Mucosa of descending colon (tissue), 3 donors: ENCODE results near the gene KCNIP1. TPM values are rescaled to one million over a fixed set of nuclear protein-coding genes. Genes with fewer than 3 reads are reported as not detected.

Experiments
- ATAC-seq: fragments of 200-7000 bp; cut with Tn5 transposase; one replicate; pipeline ENCODE4 v1.9.1; 2020; ENCODE audit warnings: mild to moderate bottlenecking, moderate library complexity
- DNase-seq, 3 donors: peaks; one replicate each; pipeline ENCODE4 v3.0.0-alpha.2; 2020
- H3K36me3 ChIP-seq: fragments of 200-600 bp; one replicate; pipeline ENCODE4 v1.8.0; 2021; ENCODE audit warnings: low read depth, mild to moderate bottlenecking
- H3K4me1 ChIP-seq: fragments of 200-600 bp; one replicate; pipeline ENCODE4 v1.8.0; 2021; ENCODE audit warnings: low read depth, mild to moderate bottlenecking
- H3K4me3 ChIP-seq: fragments of 200-600 bp; one replicate; pipeline ENCODE4 v1.8.0; 2021; ENCODE audit warnings: mild to moderate bottlenecking
- H3K9me3 ChIP-seq: fragments of 200-600 bp; one replicate; pipeline ENCODE4 v1.8.0; 2021; ENCODE audit warnings: mild to moderate bottlenecking
- intact Hi-C, 2 donors: fragments of 100-400 bp; cut with DNase I in 1 of 2; cut with micrococcal nuclease in 1 of 2; formaldehyde crosslinking; loops; one replicate each; pipeline versions ENCODE4 v1.11.0 to v1.11.1; 2022; cut with DNase I, micrococcal nuclease
- total RNA-seq, 3 donors: library from RNA; stranded (reverse); fragmentation: NEBNext Ultra II Directional in 2 of 3; extraction: Animal tissue kit (Norgen Biotek cat#: 25700) in 2 of 3; gene quantifications; one replicate each; pipeline versions ENCODE4 v1.2.1 to v1.2.4, GENCODE V29; 2021 to 2023
- TF ChIP-seq, protein P1 (sequence below): fragments of 200-600 bp; IDR thresholded peaks from one replicate; pipeline ENCODE4 v1.8.0; 2022; ENCODE audit warnings: antibody characterized with exemption, mild to moderate bottlenecking
- donor health status: DM: no; HTN: no; CAD: no; lungs with moderate emphysema.
- donor health status: DM: no; HTN: no; CAD: no.
- donor health status: DM: no; HTN: yes; CAD: no.

Gene KCNIP1
- total RNA-seq, 3 donors from 2014 or later: 0.79 TPM; not detected in 2

DNA sequence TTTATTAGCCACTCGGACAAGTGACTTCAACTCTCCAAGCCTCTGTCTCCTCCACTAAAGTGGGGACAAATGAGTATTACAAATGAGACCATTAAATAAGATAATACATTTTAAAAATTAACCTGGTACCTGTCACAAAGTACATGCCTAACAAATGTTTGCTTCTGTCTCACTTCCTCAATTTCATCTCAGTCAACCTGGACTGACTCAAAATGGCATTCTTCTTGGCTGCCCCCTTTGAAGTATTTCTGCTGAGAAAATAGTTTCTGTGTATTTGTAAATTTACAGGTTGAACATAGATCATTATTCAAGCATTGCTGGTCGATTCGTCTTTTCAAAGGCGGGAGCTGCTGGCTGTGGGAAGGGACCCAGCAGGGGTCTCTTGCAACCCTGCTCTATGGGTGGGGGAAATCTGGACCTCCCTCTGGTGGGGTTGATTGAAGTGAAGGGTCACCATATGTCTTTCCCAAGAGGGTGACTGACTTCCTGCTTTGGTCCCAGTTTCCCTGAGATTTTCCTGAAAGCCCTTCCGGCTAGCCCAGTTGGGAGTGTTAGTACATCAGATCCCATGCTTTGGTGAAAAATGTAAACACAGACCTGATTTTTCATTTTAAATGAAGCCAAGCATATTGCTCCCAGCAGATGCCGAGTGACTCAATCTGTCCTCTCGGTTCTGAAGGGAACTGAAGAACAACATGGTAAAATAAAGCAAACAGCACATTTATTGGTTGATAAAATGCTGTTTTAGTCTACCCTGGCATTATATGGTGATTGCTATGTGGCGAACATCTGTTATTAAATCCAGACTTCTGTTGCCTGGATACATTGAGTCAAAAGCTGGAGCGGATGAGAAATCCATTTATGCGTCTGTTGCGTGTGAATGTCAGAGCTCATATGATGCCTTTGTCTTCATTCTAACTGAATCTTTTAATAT lies 73.0 kb downstream of the KCNIP1 start:
- no peak for ATAC-seq
- TF ChIP-seq, protein P1, sequence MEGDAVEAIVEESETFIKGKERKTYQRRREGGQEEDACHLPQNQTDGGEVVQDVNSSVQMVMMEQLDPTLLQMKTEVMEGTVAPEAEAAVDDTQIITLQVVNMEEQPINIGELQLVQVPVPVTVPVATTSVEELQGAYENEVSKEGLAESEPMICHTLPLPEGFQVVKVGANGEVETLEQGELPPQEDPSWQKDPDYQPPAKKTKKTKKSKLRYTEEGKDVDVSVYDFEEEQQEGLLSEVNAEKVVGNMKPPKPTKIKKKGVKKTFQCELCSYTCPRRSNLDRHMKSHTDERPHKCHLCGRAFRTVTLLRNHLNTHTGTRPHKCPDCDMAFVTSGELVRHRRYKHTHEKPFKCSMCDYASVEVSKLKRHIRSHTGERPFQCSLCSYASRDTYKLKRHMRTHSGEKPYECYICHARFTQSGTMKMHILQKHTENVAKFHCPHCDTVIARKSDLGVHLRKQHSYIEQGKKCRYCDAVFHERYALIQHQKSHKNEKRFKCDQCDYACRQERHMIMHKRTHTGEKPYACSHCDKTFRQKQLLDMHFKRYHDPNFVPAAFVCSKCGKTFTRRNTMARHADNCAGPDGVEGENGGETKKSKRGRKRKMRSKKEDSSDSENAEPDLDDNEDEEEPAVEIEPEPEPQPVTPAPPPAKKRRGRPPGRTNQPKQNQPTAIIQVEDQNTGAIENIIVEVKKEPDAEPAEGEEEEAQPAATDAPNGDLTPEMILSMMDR: no peak
- Histone ChIP-seq H3K36me3 (no peaks in the 10 kb centered on the region), H3K9me3 (no peaks in the 10 kb centered on the region), H3K4me3 (no peak overlapping the region), H3K4me1 (no peaks in the 10 kb centered on the region)
- no peak for DNase-seq
- intact Hi-C loops: no loop called here

DNA sequence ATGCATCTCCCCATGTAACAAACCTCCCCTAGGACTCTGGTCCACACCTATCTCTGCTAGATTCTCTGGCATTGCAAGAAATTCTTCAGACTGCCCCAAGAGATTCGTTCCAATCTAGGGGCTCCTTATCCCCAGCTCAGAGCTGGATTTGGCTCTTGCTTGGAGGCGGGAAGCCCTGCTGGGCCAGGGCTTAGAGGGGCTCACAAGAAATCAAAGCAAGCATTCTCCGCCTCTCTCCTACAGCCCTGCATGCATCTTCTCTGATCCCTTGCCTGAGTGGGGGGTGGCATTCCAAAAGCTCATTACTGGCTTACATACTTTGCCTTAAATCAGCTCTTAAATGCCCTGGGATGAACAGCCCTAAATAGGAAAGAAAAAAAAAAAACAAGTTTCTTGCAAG lies 75.8 kb downstream of the KCNIP1 start:
- Histone ChIP-seq H3K4me3 (no peak overlapping the region), H3K36me3 (no peaks in the 10 kb centered on the region), H3K9me3 (no peaks in the 10 kb centered on the region), H3K4me1 (no peaks in the 10 kb centered on the region)
- intact Hi-C loops: no loop called here
- ATAC-seq (no peak), DNase-seq (no peak)
- TF ChIP-seq, protein P1: no peak

DNA sequence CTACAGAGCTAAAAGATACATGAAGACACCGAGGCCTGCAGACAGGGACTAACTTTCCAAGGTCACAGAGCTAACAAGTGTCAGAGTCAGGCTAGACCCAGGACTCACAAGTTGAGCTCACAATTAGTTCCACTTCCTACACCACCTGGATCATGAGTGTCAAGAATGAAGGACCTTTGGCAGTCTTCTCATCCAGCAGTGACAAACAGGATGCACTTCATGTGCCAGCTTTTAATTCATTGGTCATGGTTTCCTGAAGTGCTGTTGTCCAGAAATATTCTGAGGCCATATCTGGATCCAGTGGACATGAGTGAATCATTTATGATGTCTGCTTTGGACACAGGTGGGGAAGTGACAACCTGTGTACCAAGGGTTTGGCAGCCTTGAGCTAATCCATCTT lies 77.4 kb downstream of the KCNIP1 start:
- TF ChIP-seq, protein P1: no peak
- ATAC-seq (no peak), DNase-seq (no peak)
- Histone ChIP-seq H3K4me1 (no peaks in the 10 kb centered on the region), H3K36me3 (no peaks in the 10 kb centered on the region), H3K4me3 (no peak overlapping the region), H3K9me3 (no peaks in the 10 kb centered on the region)
- intact Hi-C loops: no loop called here

DNA sequence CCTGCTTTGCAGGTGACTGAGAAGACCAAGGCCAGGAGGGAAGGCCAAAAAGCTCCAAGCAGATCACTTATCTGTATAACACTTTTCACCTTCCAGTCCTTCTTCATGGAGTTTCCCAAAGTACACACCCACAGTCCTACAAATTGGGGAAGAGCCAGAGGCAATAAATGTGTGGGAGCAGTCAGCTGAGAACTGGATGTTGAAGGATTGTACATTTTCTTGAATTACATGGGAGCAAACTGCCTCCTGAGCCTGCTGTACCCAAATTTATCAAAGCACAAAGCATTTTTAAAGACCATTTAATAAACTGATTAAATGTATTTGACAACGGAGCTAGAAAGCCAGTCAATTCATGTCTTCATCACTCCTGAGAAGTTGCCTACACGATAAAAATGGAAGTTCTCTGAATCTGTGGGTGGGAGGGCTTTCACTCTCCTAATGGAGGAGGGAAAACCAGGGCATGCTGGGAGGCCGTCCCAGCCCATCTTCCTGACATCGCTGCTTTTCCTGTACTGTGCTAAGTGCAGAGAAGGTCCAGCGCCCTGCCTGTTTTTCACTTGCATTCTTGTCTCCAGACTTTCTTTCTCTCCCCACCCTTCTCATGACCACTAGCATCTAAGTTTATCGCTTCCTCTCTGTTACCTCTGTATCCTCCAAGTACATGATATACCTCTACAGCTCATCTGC lies 79.0 kb downstream of the KCNIP1 start:
- Histone ChIP-seq H3K9me3 (no peaks in the 10 kb centered on the region), H3K4me3 (no peak overlapping the region), H3K36me3 (no peaks in the 10 kb centered on the region), H3K4me1 (no peaks in the 10 kb centered on the region)
- DNase-seq (no peak), ATAC-seq (no peak)
- TF ChIP-seq, protein P1: no peak
- intact Hi-C loops: no loop called here

DNA sequence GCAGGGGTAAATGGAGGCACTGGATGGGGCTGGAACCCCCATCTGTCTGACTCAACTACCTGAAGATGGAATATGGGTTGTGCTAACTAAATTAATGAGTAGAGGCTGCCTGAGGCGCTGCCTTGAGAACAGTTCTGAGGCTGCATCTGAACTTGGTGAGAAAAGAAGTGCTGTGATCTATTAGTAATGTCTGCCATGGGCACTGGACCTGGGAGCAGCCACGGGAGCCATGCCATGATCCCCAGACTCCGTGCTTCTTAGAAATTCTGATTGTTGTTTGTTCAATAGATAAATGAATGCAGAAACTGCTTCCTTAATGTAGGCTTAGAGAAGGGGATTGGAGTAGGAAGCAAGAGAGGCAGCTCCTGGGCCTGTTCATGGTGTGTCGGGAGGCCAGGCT lies 80.2 kb downstream of the KCNIP1 start:
- Histone ChIP-seq H3K9me3 (no peaks in the 10 kb centered on the region), H3K4me3 (no peak overlapping the region), H3K36me3 (no peaks in the 10 kb centered on the region), H3K4me1 (no peaks in the 10 kb centered on the region)
- intact Hi-C loops: no loop called here
- TF ChIP-seq, protein P1: no peak
- no peak for ATAC-seq
- no peak for DNase-seq
